Stimulated activated effector memory CD8-positive, alpha-beta T cell treated with anti-CD3 and anti-CD28 coated beads, Interleukin-12 subunit alpha, Interleukin-12 subunit beta, amount 100 ng/mL, for 72 hours (primary cell): ENCODE data around the gene TM9SF4.
A peak's percentile ranks its signal among the peaks of the same experiment; 100 is the strongest.
"Not testable (repeated sequence)": the region's sequence is repeated elsewhere in the genome, so short reads cannot be mapped to it uniquely, and the experiment has no call there.

Experiments used
- ATAC-seq: fragments of 150-1000 bp; cut with Tn5 transposase; 2 replicates; pipeline ENCODE4 v1.10.0; 2021
- DNase-seq, 2 donors: peaks; one replicate each; pipeline ENCODE4 v3.0.0; 2021 to 2022; ENCODE audit warnings: low spot score in 2 of 2
- H3K27ac Mint-ChIP-seq: one replicate; pipeline ENCODE4 v1.8.0; 2022; ENCODE audit warnings: mild to moderate bottlenecking, mixed read lengths
- H3K36me3 Mint-ChIP-seq: one replicate; pipeline ENCODE4 v1.8.0; 2022; ENCODE audit warnings: mild to moderate bottlenecking, mixed read lengths
- H3K4me1 Mint-ChIP-seq: one replicate; pipeline ENCODE4 v1.8.0; 2022; ENCODE audit warnings: mixed read lengths
- H3K4me3 Mint-ChIP-seq: one replicate; pipeline ENCODE4 v1.8.0; 2022; ENCODE audit warnings: mild to moderate bottlenecking, mixed read lengths
- H3K9me3 Mint-ChIP-seq: one replicate; pipeline ENCODE4 v1.8.0; 2022; ENCODE audit warnings: mixed read lengths

TM9SF4 gene

DNA sequence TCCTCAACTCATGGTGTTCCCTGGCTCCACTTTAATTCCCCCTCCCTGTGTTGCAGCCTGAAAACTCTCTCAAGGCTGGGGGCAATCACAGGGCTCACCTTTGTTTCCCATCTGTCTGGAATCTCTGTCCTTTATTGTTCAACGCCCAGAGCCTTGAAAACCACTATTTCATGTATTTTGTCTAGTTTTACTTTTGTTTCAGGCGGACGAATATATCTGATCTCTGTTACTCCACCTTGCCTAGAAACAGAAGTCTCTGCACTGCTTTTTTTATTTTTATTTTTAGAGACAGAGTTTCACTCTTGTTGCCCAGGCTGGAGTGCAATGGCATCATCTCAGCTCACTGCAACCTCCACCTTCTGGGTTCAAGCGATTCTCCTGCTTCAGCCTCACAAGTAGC is 70.4 kb downstream of the TM9SF4 start:
- no peaks in the 10 kb centered on the region for H3K9me3 Mint-ChIP-seq
- DNase-seq, result no peak
- H3K4me1 Mint-ChIP-seq, result no peaks in the 10 kb centered on the region
- peak overlapping the region; percentile 7 for H3K27ac Mint-ChIP-seq
- ATAC-seq, result no peak
- no peak overlapping the region for H3K4me3 Mint-ChIP-seq
- no peaks in the 10 kb centered on the region for H3K36me3 Mint-ChIP-seq

DNA sequence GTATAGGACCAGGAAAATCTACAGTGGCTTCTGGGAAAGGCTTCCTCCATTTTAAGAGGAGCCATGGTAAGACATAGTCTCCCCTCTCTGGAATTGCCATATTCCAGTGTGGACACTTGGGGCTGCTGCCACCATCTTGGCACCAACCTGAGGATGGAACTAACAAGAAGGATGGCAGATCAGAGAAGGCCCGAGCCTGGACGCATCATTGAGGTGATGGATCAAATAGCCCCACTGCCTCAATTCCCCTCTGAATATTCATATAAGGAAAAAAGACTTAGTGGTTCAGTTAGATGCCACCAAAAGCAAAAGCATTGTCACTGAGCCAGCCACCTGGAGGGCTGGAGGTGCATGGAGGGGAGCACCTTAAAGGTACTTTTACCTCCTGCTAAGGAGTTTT is 72.1 kb downstream of the TM9SF4 start:
- Mint-ChIP-seq H3K4me1 (no peaks in the 10 kb centered on the region), H3K4me3 (no peak overlapping the region), H3K27ac (no peak overlapping the region), H3K36me3 (no peaks in the 10 kb centered on the region), H3K9me3 (no peaks in the 10 kb centered on the region)
- ATAC-seq (no peak), DNase-seq (no peak)

DNA sequence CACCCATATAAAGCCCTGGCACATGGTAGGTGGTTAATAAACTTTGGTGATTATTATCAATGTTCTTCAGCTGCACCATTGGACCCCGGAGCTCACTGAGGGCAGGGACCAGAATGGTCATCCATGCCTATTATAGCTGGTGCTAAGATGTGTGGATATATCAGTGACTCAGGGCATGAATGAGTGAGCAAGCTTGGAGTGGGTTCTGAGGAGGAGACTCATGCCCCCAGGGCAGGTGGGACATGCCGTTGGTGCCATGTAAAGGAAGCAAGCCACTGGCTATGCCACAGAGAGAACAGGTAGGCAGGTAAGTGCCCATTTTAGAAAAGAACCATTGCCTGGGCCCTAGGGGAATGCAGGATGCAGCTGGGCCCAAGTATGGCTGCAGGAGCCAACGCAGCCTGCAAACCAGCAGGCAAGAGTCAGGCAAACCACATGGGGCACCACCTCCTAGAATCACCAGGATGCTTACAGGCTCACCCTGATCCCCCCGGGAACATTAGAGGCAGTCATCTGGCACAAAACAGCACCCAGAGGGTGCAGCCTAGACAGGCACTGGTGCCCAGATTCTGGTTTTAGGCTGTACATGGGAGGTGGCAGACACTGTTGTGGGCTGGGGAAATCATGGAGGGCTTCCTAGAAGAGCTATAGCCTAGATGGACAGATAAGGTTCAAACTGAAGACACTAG is 74.6 kb downstream of the TM9SF4 start:
- peaks cover 7% of the 10 kb centered on the region for H3K4me1 Mint-ChIP-seq
- ATAC-seq (no peak), DNase-seq (no peak)
- no peaks in the 10 kb centered on the region for H3K9me3 Mint-ChIP-seq
- peaks cover 19% of the 10 kb centered on the region for H3K36me3 Mint-ChIP-seq
- H3K27ac Mint-ChIP-seq, result no peak overlapping the region
- no peak overlapping the region for H3K4me3 Mint-ChIP-seq

DNA sequence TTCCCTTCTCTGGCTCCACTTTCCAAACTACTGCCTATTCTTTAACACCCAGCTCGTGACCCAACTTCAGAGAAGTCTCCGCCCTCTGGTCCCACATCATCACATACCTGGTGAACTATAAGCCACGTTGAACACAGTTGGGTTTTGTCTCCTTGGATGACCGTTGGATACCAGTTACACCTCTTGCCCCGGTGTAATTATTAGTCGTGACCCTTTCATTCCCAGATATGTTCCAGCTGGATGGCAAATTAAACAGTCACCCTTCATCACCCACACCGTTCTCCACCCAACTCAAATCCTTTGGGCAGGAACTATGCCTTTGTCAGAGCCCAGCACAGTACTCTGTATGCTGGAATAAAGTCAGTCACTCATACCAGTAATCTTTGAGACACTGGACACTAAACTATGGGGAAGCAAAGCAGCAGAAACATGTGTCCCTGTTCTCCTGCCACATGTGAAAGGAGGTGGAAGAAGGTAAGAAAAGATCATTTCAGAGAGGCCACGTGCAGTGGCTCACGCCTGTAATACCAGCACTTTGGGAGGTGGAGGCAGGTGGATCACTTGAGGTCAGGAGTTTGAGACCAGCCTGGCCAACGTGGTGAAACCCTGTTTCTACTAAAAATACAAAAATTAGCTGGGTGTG is 75.6 kb downstream of the TM9SF4 start:
- no peak for ATAC-seq
- Mint-ChIP-seq H3K4me3 (no peak overlapping the region), H3K9me3 (no peaks in the 10 kb centered on the region), H3K4me1 (peaks cover 16% of the 10 kb centered on the region), H3K36me3 (peaks cover 29% of the 10 kb centered on the region), H3K27ac (peak overlapping the region; percentile 75)
- DNase-seq, result no peak

DNA sequence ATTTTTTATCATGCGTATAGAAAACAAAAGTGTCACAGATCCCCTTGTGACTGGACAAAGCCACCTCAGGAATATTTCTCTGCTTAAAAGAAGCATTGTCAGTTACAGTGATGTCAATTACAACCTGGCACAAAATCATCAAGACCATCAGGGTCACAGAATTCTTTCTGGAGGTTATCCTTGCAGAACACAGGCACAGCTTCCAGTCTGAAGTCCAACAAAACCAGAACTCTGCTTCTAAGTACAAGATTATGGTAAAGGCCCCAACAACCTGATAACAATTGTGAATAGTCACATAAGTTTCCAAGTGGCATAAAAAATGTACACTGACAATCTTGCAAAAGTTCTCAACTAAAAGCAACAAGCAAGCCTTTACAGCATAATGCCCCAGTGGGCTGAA is 77.0 kb downstream of the TM9SF4 start:
- ATAC-seq, result no peak
- Mint-ChIP-seq H3K4me3 (no peak overlapping the region), H3K27ac (no peak overlapping the region), H3K36me3 (peaks cover 43% of the 10 kb centered on the region), H3K9me3 (no peaks in the 10 kb centered on the region), H3K4me1 (peaks cover 27% of the 10 kb centered on the region)
- DNase-seq, result no peak

DNA sequence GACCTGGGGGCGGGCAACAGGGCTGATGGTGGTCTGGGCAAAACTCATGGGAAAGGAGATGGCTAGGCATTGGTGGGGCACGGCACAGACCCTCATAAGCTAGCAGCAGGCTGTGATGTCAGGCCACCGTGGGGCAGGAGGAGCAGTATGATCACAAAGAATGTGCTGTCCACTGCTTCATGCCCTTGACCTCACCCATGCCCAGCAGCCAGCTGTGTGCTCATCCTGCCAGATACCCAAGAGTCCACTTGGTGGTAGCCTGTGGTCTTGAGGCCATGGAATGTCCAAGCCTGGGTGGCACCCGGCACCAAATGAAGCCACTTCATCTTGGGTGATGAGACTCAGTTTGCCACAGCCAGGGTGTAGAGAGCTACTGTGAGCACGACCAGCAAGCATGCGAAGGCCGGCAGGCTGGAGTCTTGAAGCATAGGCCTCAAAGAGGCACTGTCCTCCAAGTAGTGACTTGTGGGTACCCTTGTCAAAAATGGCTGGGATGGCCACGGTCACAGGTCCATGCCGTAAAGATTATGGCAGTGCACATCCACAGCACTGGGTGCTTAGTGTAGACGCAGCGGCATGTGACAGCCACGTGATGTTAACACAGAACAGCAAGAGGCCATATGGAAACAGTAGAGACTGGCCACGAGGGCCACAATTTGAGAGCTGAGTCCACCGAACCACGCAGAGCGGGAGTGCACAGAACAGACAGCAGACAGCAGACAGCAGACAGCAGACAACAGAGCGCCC is 79.0 kb downstream of the TM9SF4 start:
- peaks cover 64% of the 10 kb centered on the region for H3K36me3 Mint-ChIP-seq
- peaks cover 37% of the 10 kb centered on the region for H3K4me1 Mint-ChIP-seq
- DNase-seq, result no peak
- H3K27ac Mint-ChIP-seq, result peak overlapping the region; percentile 69
- no peaks in the 10 kb centered on the region for H3K9me3 Mint-ChIP-seq
- peak overlapping the region; percentile 64 for H3K4me3 Mint-ChIP-seq
- no peak for ATAC-seq

DNA sequence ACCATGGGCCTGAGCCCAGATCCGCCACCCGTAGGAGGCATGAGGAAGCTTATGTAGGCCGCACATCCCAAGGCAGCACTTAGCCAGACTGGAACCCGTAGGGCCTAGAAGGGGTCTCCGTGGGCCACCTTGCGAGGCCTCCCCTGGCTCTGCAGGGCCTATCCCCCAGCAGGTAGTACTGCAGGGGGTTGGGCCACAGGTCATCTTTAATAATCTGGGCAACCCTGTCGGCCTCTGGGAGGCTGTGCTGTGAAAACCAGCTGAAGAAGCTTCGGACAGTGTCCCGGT is 79.6 kb downstream of the TM9SF4 start:
- Mint-ChIP-seq H3K4me3 (peak overlapping the region; percentile 64), H3K27ac (peak overlapping the region; percentile 69), H3K36me3 (peaks cover 69% of the 10 kb centered on the region), H3K9me3 (no peaks in the 10 kb centered on the region), H3K4me1 (peaks cover 43% of the 10 kb centered on the region)
- no peak for ATAC-seq
- no peak for DNase-seq

DNA sequence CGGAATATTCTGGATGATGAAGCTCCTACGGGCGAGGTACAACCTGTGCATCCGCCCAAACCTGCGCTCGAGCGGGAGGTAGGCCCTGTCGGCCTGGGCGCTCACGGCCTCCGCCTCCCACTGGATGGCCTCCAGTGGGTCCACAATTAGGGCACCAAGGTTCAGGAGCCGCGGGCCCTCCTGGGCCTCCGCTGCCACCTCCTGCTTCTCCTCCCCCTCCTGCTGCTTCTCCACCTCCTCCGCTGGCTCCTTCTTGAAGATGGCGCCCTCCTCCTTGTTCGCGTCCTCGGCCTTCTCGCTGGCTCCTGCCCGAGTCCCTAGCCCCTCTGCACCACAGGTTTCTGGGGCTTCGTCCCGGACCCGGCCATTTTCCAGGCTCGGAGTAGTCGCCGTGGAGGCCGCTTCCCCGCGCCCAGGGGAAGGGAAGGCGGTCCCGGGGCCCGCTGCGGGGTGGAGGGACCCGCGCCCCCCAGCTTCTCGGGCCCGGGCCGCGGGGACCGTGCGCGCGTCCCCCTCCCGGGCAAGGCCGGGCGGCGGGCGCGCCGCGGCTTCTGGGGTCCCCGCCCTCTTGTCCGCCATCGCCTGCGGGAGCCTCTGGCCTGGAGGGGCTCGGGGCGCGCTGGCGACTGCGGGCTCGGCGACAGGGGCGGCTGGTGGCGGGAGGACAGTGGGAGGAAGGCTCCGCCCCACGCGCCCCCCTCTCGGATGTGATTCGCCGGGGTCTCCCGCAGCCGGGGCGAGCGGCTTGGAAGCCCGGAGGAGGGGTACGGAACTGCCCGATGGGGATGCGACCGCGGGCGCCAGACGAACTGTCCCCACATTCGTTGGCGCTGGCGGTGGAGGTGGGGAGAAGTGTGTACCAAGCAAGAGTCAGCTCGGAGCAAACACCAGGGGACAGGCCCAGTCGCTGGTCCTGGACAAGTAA is 80.4 kb downstream of the TM9SF4 start:
- H3K4me3 Mint-ChIP-seq, result peak overlapping the region; percentile 64
- H3K27ac Mint-ChIP-seq, result peak overlapping the region; percentile 69
- H3K9me3 Mint-ChIP-seq, result no peaks in the 10 kb centered on the region
- peaks cover 49% of the 10 kb centered on the region for H3K4me1 Mint-ChIP-seq
- H3K36me3 Mint-ChIP-seq, result peaks cover 78% of the 10 kb centered on the region
- DNase-seq (peak; percentile 25 to 73), ATAC-seq (peak; percentile 66)

DNA sequence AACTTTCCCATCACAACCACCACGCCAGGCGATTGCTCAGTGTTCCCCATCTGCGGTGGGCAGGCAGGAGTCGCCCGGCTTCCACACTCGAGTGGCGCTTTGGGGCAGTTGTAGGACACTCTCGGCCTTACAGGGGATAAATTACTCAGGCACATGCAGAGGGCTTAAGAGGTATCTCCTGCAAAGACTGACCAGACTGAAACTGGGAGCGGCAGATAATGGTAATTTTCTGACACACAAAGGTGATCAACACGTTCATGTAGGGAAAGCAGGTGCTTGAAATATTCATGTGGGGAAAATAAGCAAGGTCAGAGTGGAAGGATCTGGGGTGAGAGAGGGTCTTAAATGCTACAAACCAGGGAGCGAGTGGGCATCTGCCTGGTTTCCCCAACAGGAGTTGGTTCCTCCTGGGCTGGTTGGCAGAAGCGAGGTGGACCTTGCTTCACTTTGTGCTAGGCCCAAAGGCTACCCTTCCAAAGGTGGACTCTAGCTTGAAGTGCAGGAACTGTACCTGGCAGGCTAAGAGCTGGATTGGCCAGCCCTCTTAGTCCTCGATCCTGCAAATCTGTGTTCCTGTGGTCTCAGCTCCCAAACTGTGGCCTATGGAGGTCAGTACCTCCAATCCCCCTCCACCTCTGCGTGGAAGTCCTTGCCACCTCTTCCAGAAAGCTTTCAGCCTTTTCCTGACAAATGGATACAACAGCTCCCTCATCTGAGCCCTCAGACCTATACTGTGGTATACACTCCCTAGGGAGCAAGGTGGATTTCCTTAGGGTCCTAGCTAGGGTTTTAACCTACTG is 81.3 kb downstream of the TM9SF4 start:
- Mint-ChIP-seq H3K36me3 (peaks cover 87% of the 10 kb centered on the region), H3K4me1 (peaks cover 57% of the 10 kb centered on the region), H3K4me3 (peak overlapping the region; percentile 64), H3K27ac (peak overlapping the region; percentile 69), H3K9me3 (no peaks in the 10 kb centered on the region)
- ATAC-seq (no peak), DNase-seq (no peak)

DNA sequence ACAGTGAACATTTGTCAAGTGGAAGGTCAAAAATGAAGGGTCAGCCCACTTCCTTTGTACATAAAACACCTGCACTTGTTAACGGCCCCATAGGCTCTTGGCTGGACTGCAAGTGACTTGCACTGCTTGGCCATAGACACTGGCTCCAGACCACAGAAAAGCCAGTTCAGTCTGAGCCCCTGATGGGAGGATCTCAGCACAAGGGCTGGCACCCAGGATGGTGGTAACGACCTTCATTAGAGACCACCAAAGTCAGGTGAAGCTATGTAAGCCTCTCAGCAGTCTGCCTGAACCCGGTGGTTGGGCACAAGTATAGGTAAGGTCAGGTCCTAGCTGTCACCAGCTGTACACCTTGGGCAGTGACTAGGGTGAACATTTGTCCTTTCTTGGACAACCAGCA is 81.9 kb downstream of the TM9SF4 start:
- peaks cover 62% of the 10 kb centered on the region for H3K4me1 Mint-ChIP-seq

DNA sequence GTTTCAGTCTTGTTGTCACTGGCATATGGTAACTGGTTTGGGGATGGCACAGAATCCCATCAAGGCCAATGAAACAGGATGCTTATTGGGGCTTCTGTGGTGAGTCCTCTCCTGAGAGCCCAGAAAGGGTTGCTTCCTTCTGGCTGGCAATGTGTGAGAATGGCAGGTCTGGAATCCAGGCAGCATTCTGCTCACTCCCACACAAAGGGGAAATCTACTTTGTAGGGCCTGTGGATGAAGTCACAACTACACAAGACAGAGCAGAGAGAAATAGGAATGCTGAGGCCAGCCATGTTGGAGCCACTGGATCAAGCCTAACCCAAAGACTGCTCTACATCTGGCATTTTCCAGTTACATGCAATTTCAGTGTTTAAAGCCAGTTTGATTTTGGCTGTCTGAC is 82.4 kb downstream of the TM9SF4 start:
- H3K9me3 Mint-ChIP-seq, result no peaks in the 10 kb centered on the region
- H3K27ac Mint-ChIP-seq, result peak overlapping the region; percentile 69
- DNase-seq (no peak), ATAC-seq (no peak)
- H3K4me3 Mint-ChIP-seq, result no peak overlapping the region
- H3K4me1 Mint-ChIP-seq, result peaks cover 62% of the 10 kb centered on the region
- peaks cover 97% of the 10 kb centered on the region for H3K36me3 Mint-ChIP-seq

More for the DNA sequence above, 81.9 kb downstream of the TM9SF4 start:
- no peaks in the 10 kb centered on the region for H3K9me3 Mint-ChIP-seq
- ATAC-seq (no peak), DNase-seq (no peak)
- H3K36me3 Mint-ChIP-seq, result peaks cover 93% of the 10 kb centered on the region
- H3K4me3 Mint-ChIP-seq, result peak overlapping the region; percentile 64
- H3K27ac Mint-ChIP-seq, result peak overlapping the region; percentile 69

DNA sequence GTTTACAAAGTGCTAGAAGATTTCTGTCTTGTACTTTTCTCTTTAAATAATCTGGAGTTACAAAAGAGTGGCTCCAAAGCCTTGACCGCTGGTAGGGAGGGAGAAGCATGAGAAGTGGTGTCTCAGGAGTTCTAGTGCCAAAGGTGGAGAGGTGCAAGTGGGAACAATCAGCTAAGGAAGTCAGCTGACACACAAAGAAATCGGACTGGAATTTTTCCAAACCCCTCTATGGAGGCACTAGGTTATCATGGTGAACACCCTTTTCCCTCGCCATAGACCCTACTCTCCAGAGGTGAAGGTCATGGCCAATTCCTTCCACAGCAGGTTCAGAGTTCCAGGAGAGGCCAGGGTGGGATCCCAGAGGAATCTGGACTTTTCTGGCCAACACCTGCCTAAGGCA is 83.2 kb downstream of the TM9SF4 start:
- DNase-seq (no peak), ATAC-seq (no peak)
- Mint-ChIP-seq H3K27ac (peak overlapping the region; percentile 69), H3K36me3 (peaks cover 100% of the 10 kb centered on the region), H3K4me3 (no peak overlapping the region), H3K9me3 (no peaks in the 10 kb centered on the region), H3K4me1 (peaks cover 70% of the 10 kb centered on the region)

DNA sequence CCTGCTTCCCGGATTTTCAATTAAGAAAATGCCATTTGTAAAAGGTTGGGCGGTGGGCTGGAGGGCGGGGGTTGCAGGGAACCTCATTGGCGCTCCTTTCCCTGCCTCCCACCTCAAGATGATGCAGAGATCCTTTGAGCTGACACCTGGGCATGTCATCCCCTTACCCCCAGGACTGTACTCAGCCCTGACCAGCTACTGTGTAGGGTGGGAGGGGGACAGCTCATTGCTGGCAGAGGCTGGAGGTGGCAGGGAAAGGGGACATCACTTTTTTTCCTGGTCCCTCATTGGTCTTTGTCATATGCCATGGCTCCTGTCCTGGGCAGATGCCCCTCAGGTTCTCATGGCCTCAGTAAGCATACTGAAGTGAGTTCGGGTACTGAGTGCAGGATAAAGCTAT is 83.8 kb downstream of the TM9SF4 start:
- not testable (repeated sequence) for ATAC-seq, H3K4me3 Mint-ChIP-seq, DNase-seq, H3K9me3 Mint-ChIP-seq
- H3K36me3 Mint-ChIP-seq, result peaks cover 100% of the 10 kb centered on the region
- peaks cover 75% of the 10 kb centered on the region for H3K4me1 Mint-ChIP-seq
- H3K27ac Mint-ChIP-seq, result peak overlapping the region; percentile 69

DNA sequence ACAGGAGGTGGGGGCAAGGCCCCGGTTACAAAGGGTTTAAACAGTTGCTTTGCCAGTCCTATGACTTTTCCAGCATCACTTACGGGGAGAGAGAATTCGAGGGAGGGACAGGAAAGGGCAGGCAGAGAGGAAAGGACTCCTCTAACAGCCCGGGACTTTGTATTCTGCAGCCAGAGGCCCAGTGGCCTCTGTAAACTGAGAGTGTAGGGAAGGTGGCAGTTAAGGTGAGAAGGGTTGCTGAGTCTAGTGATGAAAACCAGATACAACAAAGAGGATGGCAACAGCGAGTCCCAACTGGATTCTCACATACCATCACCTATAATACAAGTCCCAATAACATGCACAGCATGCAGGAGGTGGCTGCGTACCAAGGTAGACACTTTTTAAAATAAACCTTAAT is 84.5 kb downstream of the TM9SF4 start:
- DNase-seq (no peak), ATAC-seq (no peak)
- Mint-ChIP-seq H3K9me3 (no peaks in the 10 kb centered on the region), H3K27ac (peak overlapping the region; percentile 69), H3K4me3 (no peak overlapping the region), H3K4me1 (peaks cover 70% of the 10 kb centered on the region), H3K36me3 (peaks cover 100% of the 10 kb centered on the region)
